GM12872 (cell line): Measurements from ENCODE around the gene PAOX.

Experiments used
- TF ChIP-seq, protein P1 (sequence below): IDR thresholded peaks from 3 replicates; pipeline ENCODE4 v1.5.1; 2011; ENCODE audit warnings: low read depth, mild to moderate bottlenecking, low read length, moderate library complexity; ENCODE audit not compliant: insufficient read depth

Gene PAOX

DNA sequence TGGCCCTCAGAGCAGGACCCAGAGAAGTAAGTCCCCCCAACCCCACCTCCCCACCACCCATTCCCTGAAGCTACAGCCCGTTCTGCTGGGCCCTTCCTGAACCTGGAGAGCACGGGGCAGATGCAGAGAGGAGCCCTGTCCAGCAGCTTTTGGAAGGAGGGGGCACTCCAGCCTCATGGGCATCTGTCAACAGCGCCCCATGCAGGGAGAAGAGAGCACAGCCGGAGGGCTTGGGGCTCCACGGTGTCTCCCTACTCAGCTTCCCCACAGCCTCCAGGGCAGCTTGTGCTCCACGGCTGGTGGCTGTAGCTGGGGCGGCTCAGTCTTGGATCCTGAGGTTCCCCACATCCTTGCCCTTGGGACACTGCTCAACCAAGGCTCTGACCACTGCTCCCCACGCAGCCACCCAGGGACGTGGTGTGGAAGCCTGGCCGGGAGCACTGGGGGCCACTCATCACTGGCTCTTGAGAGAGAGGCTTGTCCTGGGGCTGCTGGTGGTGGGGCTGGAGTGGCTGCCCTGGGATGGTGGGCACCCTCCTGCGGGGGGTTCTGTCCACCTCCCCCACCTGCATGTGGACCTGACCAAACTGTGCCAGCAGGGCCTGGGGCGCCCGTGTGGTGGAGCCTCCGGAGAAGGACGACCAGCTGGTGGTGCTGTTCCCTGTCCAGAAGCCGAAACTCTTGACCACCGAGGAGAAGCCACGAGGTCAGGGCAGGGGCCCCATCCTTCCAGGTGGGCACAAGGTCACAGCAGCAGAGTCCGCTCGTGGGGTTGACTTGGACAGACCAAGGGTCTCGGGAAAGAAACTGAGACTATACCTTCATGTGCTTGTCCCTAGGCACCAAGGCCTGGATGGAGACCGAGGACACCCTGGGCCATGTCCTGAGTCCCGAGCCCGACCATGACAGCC lies 27.4 kb upstream of the PAOX start:
- TF ChIP-seq, protein P1, sequence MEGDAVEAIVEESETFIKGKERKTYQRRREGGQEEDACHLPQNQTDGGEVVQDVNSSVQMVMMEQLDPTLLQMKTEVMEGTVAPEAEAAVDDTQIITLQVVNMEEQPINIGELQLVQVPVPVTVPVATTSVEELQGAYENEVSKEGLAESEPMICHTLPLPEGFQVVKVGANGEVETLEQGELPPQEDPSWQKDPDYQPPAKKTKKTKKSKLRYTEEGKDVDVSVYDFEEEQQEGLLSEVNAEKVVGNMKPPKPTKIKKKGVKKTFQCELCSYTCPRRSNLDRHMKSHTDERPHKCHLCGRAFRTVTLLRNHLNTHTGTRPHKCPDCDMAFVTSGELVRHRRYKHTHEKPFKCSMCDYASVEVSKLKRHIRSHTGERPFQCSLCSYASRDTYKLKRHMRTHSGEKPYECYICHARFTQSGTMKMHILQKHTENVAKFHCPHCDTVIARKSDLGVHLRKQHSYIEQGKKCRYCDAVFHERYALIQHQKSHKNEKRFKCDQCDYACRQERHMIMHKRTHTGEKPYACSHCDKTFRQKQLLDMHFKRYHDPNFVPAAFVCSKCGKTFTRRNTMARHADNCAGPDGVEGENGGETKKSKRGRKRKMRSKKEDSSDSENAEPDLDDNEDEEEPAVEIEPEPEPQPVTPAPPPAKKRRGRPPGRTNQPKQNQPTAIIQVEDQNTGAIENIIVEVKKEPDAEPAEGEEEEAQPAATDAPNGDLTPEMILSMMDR: no peak

DNA sequence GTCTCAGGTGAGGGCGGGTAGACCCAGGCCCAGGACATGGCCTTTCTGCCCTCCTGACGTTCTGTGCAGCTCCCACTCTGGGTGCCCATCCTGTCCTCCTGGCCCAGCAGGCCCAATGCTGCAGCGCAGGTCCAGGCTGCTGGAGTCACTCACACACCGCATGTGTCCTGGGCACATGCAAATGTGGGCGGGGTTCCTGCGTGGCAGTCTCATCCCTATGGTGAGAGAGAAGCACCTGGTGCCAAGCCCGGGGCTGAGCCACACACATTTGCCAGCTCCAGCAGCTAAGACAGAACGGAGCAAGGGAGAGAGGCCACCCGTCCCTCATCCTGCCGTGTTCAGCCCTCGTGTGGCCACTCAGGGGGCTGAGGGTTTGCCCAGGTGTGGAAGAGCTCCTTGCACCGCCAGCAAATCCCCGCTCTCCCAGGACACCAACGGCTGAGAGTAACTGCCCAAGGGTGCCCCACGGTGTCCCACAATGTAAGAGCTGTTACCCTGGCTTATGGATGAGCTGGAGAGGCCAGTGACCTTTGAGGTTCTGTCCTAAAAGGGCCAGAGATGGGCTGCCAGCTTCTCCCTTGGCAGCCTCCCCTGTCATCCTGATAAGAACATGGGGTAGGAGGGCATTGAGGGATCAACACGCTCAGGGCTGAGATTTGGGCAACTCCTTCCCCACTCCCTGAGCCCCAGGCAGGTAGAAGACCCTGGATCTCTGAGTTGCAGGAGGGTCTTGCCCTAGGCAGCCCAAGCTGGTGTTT lies 25.7 kb upstream of the PAOX start:
- TF ChIP-seq, protein P1: no peak

DNA sequence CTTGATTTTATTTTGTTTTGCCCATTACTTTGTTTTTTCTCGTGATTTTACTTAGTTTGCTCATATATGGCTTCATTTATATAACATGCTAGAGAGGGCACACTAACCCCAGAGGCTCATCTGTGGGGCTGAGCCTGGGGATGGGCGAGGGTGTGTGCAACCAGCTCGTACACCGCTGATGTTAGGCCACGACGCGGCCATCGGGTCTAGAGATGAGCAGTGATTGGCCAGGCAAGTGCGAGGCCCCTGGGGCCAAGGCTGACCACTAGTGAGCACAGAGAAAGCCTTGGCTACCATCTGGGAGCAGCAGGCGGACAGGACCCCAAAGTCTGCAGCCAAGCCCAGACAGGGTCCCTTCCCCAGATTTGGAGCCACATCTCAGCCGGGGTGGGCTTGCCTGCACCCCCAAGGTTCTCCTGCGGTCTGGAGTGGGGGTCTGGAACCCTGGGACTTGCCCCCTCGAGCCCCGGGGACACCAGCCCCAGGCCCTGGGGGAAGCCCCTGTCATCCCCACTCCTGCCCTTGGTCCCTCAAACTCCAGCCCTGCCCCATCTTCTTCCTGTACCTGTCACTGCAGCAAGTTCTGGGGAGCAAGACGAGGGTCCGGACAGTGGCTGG lies 25.0 kb upstream of the PAOX start:
- TF ChIP-seq, protein P1: no peak

DNA sequence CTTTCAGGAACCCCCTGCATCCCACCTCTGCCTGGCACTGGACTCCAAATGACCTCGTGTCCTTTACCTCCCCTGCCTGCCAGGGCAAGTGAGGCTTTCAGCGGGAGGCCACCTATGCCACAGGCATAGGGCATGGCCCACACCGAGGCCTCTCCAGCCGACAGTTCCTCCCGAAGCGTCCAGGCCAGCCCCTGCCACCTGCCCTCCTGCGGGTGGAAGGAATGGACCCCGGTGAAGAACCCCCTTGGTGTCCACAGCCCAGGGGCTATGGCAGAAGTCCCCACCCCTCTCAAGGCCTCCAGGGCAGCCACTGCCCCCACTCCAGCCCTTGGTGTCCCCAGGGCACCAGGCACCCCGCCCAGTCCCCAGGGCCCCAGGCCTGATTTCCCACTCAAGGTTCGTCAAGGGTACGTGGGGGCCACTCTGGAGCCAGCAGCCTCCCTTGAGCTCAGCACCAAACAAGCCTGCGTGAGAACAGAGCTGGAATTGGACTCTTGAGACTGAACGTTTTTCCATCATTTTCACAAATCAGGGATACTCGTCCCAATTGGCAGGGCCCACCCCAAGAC lies 24.3 kb upstream of the PAOX start:
- TF ChIP-seq, protein P1: no peak

DNA sequence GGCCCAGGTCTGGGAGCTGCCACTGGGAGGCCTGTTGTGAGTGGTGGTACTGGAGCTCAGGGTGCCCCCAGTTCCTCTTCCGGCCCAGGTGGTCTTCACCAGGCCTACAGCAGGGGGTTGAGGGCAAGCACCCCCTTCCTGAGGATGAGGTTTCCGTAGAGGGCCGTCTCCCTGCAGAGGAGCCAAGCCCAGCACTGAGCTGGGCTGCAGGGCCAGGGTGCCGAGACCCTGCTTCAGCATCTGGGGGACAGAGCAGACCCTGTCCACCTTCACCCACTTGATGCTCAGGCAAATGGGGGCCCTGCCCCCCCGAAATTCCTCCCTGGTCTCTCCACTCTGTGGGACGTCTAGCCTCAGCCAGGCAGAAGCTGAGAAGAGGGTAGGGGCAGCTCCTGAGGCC lies 23.8 kb upstream of the PAOX start:
- TF ChIP-seq, protein P1: no peak

DNA sequence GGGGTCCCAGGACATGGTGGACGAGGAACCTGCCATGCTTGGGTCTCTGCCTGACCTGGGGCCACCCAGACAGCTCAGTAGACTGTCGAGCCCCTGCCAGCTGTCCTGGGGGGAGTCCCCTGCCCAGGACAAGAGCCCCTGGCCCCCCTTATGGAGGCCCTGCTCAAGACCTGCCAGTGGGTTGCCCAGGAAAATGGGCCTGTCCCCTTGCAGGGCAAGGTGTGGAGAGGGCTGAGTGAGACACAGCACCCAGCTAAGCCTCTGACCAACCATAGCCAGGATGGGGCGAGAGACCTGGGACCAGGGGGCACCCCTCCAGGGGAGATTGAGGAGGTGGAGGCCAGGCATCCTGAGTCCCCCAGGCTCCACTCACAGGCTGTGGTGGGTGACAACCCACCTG lies 23.1 kb upstream of the PAOX start:
- TF ChIP-seq, protein P1: no peak

DNA sequence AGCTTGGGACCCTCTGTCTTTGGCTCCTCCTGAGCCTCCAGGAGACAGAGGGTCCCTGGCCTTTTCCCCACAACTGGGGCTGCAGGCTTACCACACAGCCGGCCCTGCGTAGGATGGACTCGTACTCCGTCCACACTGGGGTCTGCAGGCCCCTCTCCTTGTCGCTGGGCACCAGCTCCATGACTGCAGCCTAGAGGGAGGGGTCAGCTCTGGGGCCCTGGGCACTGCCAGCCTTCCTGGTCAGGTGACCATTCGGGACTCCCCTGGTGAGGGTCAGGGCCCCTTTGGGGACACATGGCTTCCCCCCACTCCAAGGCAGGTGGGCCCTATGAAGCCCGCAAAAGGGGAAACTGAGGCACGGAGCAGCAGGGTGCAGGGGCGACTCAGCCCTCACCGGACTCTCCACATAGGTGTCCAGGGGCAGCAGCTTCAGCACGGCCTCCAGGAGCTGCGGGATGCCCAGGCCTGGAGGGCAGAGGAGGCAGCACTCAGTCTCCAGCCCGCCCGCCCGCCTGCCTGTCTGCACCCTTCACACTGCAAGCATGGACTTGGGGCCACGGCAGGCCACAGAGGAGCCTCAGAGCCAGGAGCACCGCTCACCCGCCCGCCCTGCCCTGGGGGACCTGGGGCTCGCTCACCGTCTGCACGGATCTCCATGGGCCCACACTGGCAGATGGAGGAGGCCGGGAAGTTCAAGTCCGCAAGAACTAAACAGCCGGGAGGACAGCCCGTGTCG lies 22.3 kb upstream of the PAOX start:
- TF ChIP-seq, protein P1: no peak
